Stimulated activated naive CD4-positive, alpha-beta T cell (primary cell): ENCODE data around the gene OR6C65.

ENCODE experiments used
- DNase-seq, 6 experiments: peaks; one replicate each; lab custom pipeline; 2025; lab: John Stamatoyannopoulos, UW

OR6C65 gene

DNA sequence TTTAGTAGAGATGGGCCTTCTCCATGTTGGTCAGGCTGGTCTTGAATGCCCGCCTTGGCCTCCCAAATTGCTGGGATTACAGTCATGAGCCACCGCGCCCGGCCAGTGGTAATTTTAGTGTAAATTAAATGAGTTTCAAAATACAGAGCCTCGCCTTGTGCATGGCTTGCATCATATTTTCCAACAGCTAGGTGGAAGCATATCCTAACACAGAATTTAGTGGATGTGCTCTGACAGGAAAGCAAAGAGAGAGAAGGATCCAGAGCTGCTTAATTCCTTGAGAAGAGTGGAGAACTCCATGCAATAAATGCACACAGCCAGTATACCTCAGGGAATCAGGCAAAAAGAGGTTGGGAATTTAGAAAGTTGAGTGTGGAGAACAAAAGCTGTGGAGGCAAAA lies 46.0 kb downstream of the OR6C65 start:
- DNase-seq, result no peak

- DNase-seq, result no peak
Observed at GRCh38 chr12:55448825-55449224, 48.5 kb downstream of the OR6C65 start.
